Mesothelial cell of epicardium (in vitro differentiated cells): ENCODE data around the gene PALD1. TPM values are rescaled to one million over a fixed set of nuclear protein-coding genes. Genes with fewer than 3 reads are reported as not detected.

Experiments
- DNase-seq, 2 experiments: peaks; one replicate each; pipeline ENCODE4 v3.0.0; 2021; ENCODE audit warnings: low spot score in 2 of 2; ENCODE audit not compliant: unreplicated experiment in 2 of 2
- H3K27ac Mint-ChIP-seq: 2 replicates; pipeline ENCODE4 v1.8.0; 2021; ENCODE audit warnings: mixed read lengths
- H3K27me3 Mint-ChIP-seq: 2 replicates; pipeline ENCODE4 v1.8.0; 2021; ENCODE audit warnings: low read depth, mixed read lengths
- H3K36me3 Mint-ChIP-seq: 2 replicates; pipeline ENCODE4 v1.8.0; 2021; ENCODE audit warnings: mixed read lengths
- H3K4me1 Mint-ChIP-seq: 2 replicates; pipeline ENCODE4 v1.8.0; 2021; ENCODE audit warnings: mixed read lengths
- H3K4me3 Mint-ChIP-seq: 2 replicates; pipeline ENCODE4 v1.8.0; 2021; ENCODE audit warnings: mild to moderate bottlenecking, moderate library complexity, mixed read lengths
- H3K9me3 Mint-ChIP-seq: 2 replicates; pipeline ENCODE4 v1.8.0; 2021; ENCODE audit warnings: mixed read lengths
- CTCF ChIP-seq: fragments of 200-600 bp; sonication (generic); IDR thresholded peaks from one replicate; pipeline ENCODE4 v1.5.0; 2021; ENCODE audit warnings: antibody characterized with exemption; ENCODE audit not compliant: unreplicated experiment
- total RNA-seq: library from RNA; stranded (reverse); gene quantifications from 3 replicates; pipeline ENCODE4 v1.2.1, GENCODE V29; 2021

PALD1 gene
- total RNA-seq, 1 donor from 2014 or later, result 4.9 TPM

GRCh38 chr10:70561558-70561957, 83.0 kb downstream of the PALD1 start:
- Mint-ChIP-seq H3K4me3 (no peak overlapping the region), H3K9me3 (no peaks in the 10 kb centered on the region), H3K36me3 (no peaks in the 10 kb centered on the region), H3K27ac (no peak overlapping the region), H3K4me1 (peaks cover 40% of the 10 kb centered on the region), H3K27me3 (no peaks in the 10 kb centered on the region)
- DNase-seq, result no peak
- no peak for TF ChIP-seq CTCF

GRCh38 chr10:70562036-70562755, 83.6 kb downstream of the PALD1 start:
- no peaks in the 10 kb centered on the region for H3K36me3 Mint-ChIP-seq
- no peaks in the 10 kb centered on the region for H3K27me3 Mint-ChIP-seq
- peaks cover 40% of the 10 kb centered on the region for H3K4me1 Mint-ChIP-seq
- no peak for TF ChIP-seq CTCF
- H3K27ac Mint-ChIP-seq, result no peak overlapping the region
- H3K4me3 Mint-ChIP-seq, result no peak overlapping the region
- no peaks in the 10 kb centered on the region for H3K9me3 Mint-ChIP-seq
- DNase-seq, result no peak

- no peak for DNase-seq
- TF ChIP-seq CTCF, result no peak
- Mint-ChIP-seq H3K9me3 (no peaks in the 10 kb centered on the region), H3K4me1 (peaks cover 40% of the 10 kb centered on the region), H3K36me3 (no peaks in the 10 kb centered on the region), H3K27me3 (no peaks in the 10 kb centered on the region), H3K4me3 (no peak overlapping the region), H3K27ac (peak overlapping the region; percentile 4)
These were observed 84.7 kb downstream of the PALD1 start for GRCh38 chr10:70563230-70563629.

- Mint-ChIP-seq H3K36me3 (no peaks in the 10 kb centered on the region), H3K4me3 (no peak overlapping the region), H3K4me1 (peaks cover 30% of the 10 kb centered on the region), H3K27ac (no peak overlapping the region), H3K9me3 (no peaks in the 10 kb centered on the region), H3K27me3 (no peaks in the 10 kb centered on the region)
- no peak for DNase-seq
- TF ChIP-seq CTCF, result no peak
These were observed 85.7 kb downstream of the PALD1 start for GRCh38 chr10:70564113-70564725.

- Mint-ChIP-seq H3K9me3 (no peaks in the 10 kb centered on the region), H3K27ac (no peak overlapping the region), H3K4me3 (no peak overlapping the region), H3K4me1 (peaks cover 23% of the 10 kb centered on the region), H3K36me3 (no peaks in the 10 kb centered on the region), H3K27me3 (no peaks in the 10 kb centered on the region)
- no peak for TF ChIP-seq CTCF
- DNase-seq, result no peak
These were observed 86.4 kb downstream of the PALD1 start for GRCh38 chr10:70564901-70565351.
